ENCODE measurements around the gene RHEX.

Gene RHEX

GRCh38 chr1:206111271-206111927, 58.4 kb downstream of the RHEX start:
- TF ChIP-seq CTCF (conservative IDR thresholded peaks at IDR 0.05; ENCODE audit: low read depth) = no peak
- CTCF ChIA-PET = interaction anchor here (0.7 to 1.4 kb wide), 5 partner anchors 8 to 519 kb away, joined by 3 to 6 read pairs (median 3); no protein-coding TSS in a partner anchor

GRCh38 chr1:206112600-206113301, 59.8 kb downstream of the RHEX start:
- ChIA-PET CTCF (interaction anchor here (1.0 kb wide), 1 partner anchor 321 kb away, joined by 3 read pairs; no protein-coding TSS in a partner anchor), POLR2A (ENCODE audit: low non-redundant PET) (no interaction called here)
- DNase-seq (ENCODE audit: low spot score) = no peak
- H3K27ac ChIP-seq = no peak overlapping the region
- TF ChIP-seq CTCF (conservative IDR thresholded peaks at IDR 0.05; ENCODE audit: low read depth) = no peak

More at GRCh38 chr1:206111271-206111927, 58.4 kb downstream of the RHEX start:
- peak; percentile 73 for DNase-seq (ENCODE audit: low spot score)
- no peak overlapping the region for H3K27ac ChIP-seq
- POLR2A ChIA-PET (ENCODE audit: low non-redundant PET) = interaction anchor here (0.6 kb wide), 1 partner anchor 12 kb away, joined by 5 read pairs; no protein-coding TSS in a partner anchor

GRCh38 chr1:206114692-206115640, 62.0 kb downstream of the RHEX start:
- CTCF ChIA-PET = interaction anchor here (0.6 to 1.5 kb wide), 6 partner anchors 9 to 226 kb away, joined by 3 to 6 read pairs (median 4); no protein-coding TSS in a partner anchor
- DNase-seq (ENCODE audit: low spot score) = no peak
- no peak overlapping the region for H3K27ac ChIP-seq
- TF ChIP-seq CTCF (conservative IDR thresholded peaks at IDR 0.05; ENCODE audit: low read depth) = no peak
- POLR2A ChIA-PET (ENCODE audit: low non-redundant PET) = no interaction called here

- no peak for DNase-seq (ENCODE audit: low spot score)
- POLR2A ChIA-PET (ENCODE audit: low non-redundant PET) = no interaction called here
- TF ChIP-seq CTCF (conservative IDR thresholded peaks at IDR 0.05; ENCODE audit: low read depth) = no peak
- no peak overlapping the region for H3K27ac ChIP-seq
- CTCF ChIA-PET = interaction anchor here (0.9 to 1.5 kb wide), 4 partner anchors 39 to 197 kb away, joined by 3 to 6 read pairs (median 4); no protein-coding TSS in a partner anchor
Measured at GRCh38 chr1:206115791-206116190, 62.8 kb downstream of the RHEX start.

GRCh38 chr1:206116191-206116872, 63.4 kb downstream of the RHEX start:
- H3K27ac ChIP-seq = no peak overlapping the region
- no peak for DNase-seq (ENCODE audit: low spot score)
- CTCF ChIA-PET = interaction anchor here (0.7 to 0.9 kb wide), 2 partner anchors 85 to 134 kb away, joined by 3 to 4 read pairs; no protein-coding TSS in a partner anchor
- no peak for TF ChIP-seq CTCF (conservative IDR thresholded peaks at IDR 0.05; ENCODE audit: low read depth)
- POLR2A ChIA-PET (ENCODE audit: low non-redundant PET) = no interaction called here

Measured in RWPE1 (cell line).